Measurements from ENCODE around the gene ATP8B3.

The ATP8B3 gene

GRCh38 chr19:1765232-1765903 is 46.7 kb downstream of the ATP8B3 start:
- Histone ChIP-seq H4K20me1 (ENCODE audit: low read depth, low read length) (no peaks in the 10 kb centered on the region), H3K27ac (ENCODE audit: low read depth, low read length) (no peak overlapping the region), H3K36me3 (ENCODE audit: low read length) (no peaks in the 10 kb centered on the region), H3K79me2 (ENCODE audit: insufficient read depth, low read length) (no peaks in the 10 kb centered on the region), H3K27me3 (ENCODE audit: low read length) (peaks cover 3% of the 10 kb centered on the region; the same call in 1 of the 2 replicates), H3K4me2 (ENCODE audit: low read depth, low read length, poor library complexity, severe bottlenecking) (no peak overlapping the region), H3K9me2 (replicated peaks; ENCODE audit: insufficient read depth, low read length) (no peaks in the 10 kb centered on the region), H3K4me3 (ENCODE audit: insufficient read depth, low read length, poor library complexity, severe bottlenecking) (no peak overlapping the region), H3K9me3 (ENCODE audit: insufficient read depth, low read length) (no peaks in the 10 kb centered on the region), H3F3A (ENCODE audit: insufficient read depth) (no peaks in the 10 kb centered on the region), H2AFZ (ENCODE audit: low read depth, low read length, severe bottlenecking) (no peak overlapping the region), H3K9ac (ENCODE audit: low read length) (no peak overlapping the region)
- TF ChIP-seq EZH2phosphoT487 (conservative IDR thresholded peaks at IDR 0.05; ENCODE audit: low read length) (no peak), CTCF (IDR thresholded peaks at IDR 0.05; ENCODE audit: insufficient read depth, low read length, poor library complexity, severe bottlenecking) (no peak)

- Histone ChIP-seq H3K79me2 (ENCODE audit: insufficient read depth, low read length) (no peaks in the 10 kb centered on the region), H2AFZ (ENCODE audit: low read depth, low read length, severe bottlenecking) (no peak overlapping the region), H3F3A (ENCODE audit: insufficient read depth) (no peaks in the 10 kb centered on the region), H3K27ac (ENCODE audit: low read depth, low read length) (no peak overlapping the region), H3K9me3 (ENCODE audit: insufficient read depth, low read length) (no peaks in the 10 kb centered on the region), H3K36me3 (ENCODE audit: low read length) (no peaks in the 10 kb centered on the region), H4K20me1 (ENCODE audit: low read depth, low read length) (no peaks in the 10 kb centered on the region), H3K27me3 (ENCODE audit: low read length) (0 out of 2 replicates have a peak, but pooled peaks cover under 1% of the 10 kb centered on the region), H3K4me2 (ENCODE audit: low read depth, low read length, poor library complexity, severe bottlenecking) (no peak overlapping the region), H3K9ac (ENCODE audit: low read length) (no peak overlapping the region), H3K4me3 (ENCODE audit: insufficient read depth, low read length, poor library complexity, severe bottlenecking) (no peak overlapping the region), H3K9me2 (replicated peaks; ENCODE audit: insufficient read depth, low read length) (no peaks in the 10 kb centered on the region)
- TF ChIP-seq EZH2phosphoT487 (conservative IDR thresholded peaks at IDR 0.05; ENCODE audit: low read length) (no peak), CTCF (IDR thresholded peaks at IDR 0.05; ENCODE audit: insufficient read depth, low read length, poor library complexity, severe bottlenecking) (no peak)
Observed at GRCh38 chr19:1764729-1765128, 47.3 kb downstream of the ATP8B3 start.

GRCh38 chr19:1763648-1764639 is 48.1 kb downstream of the ATP8B3 start:
- Histone ChIP-seq H2AFZ (ENCODE audit: low read depth, low read length, severe bottlenecking) (no peak overlapping the region), H3K27ac (ENCODE audit: low read depth, low read length) (no peak overlapping the region), H4K20me1 (ENCODE audit: low read depth, low read length) (no peaks in the 10 kb centered on the region), H3K36me3 (ENCODE audit: low read length) (no peaks in the 10 kb centered on the region), H3K27me3 (ENCODE audit: low read length) (no peaks in the 10 kb centered on the region), H3K79me2 (ENCODE audit: insufficient read depth, low read length) (no peaks in the 10 kb centered on the region), H3K9me2 (replicated peaks; ENCODE audit: insufficient read depth, low read length) (no peaks in the 10 kb centered on the region), H3F3A (ENCODE audit: insufficient read depth) (no peaks in the 10 kb centered on the region), H3K9ac (ENCODE audit: low read length) (no peak overlapping the region), H3K4me2 (ENCODE audit: low read depth, low read length, poor library complexity, severe bottlenecking) (no peak overlapping the region), H3K9me3 (ENCODE audit: insufficient read depth, low read length) (no peaks in the 10 kb centered on the region), H3K4me3 (ENCODE audit: insufficient read depth, low read length, poor library complexity, severe bottlenecking) (no peak overlapping the region)
- TF ChIP-seq CTCF (IDR thresholded peaks at IDR 0.05; ENCODE audit: insufficient read depth, low read length, poor library complexity, severe bottlenecking) = no peak
- no peak for TF ChIP-seq EZH2phosphoT487 (conservative IDR thresholded peaks at IDR 0.05; ENCODE audit: low read length)

Measured in SU-DHL-6 (cell line).